GM06990 (cell line): ENCODE measurements around the gene SLC35C1.
A peak's percentile ranks its signal among the peaks of the same experiment; 100 is the strongest.

Experiments used
- DNase-seq: peaks from one replicate; pipeline ENCODE4 v3.0.0-alpha.2; 2011; ENCODE audit not compliant: insufficient read length; ENCODE audit errors: extremely low read depth
- H3K27me3 ChIP-seq: replicated peaks from 2 replicates; pipeline ENCODE4 v1.6.0; 2011; ENCODE audit warnings: low read length; ENCODE audit not compliant: control insufficient read depth, insufficient read depth
- H3K36me3 ChIP-seq: 2 replicates; pipeline ENCODE4 v1.5.1; 2011; ENCODE audit warnings: low read length; ENCODE audit not compliant: control insufficient read depth, insufficient read depth
- H3K4me3 ChIP-seq: replicated peaks from 2 replicates; pipeline ENCODE4 v1.5.1; 2011; ENCODE audit warnings: low read depth, mild to moderate bottlenecking, control low read depth, low read length
- TF ChIP-seq, protein P1 (sequence below): IDR thresholded peaks from 2 replicates; pipeline ENCODE4 v1.5.1; 2011; ENCODE audit warnings: low read length, control low read depth, mild to moderate bottlenecking, inconsistent platforms; ENCODE audit not compliant: insufficient read depth, poor library complexity, severe bottlenecking

SLC35C1 gene

DNA sequence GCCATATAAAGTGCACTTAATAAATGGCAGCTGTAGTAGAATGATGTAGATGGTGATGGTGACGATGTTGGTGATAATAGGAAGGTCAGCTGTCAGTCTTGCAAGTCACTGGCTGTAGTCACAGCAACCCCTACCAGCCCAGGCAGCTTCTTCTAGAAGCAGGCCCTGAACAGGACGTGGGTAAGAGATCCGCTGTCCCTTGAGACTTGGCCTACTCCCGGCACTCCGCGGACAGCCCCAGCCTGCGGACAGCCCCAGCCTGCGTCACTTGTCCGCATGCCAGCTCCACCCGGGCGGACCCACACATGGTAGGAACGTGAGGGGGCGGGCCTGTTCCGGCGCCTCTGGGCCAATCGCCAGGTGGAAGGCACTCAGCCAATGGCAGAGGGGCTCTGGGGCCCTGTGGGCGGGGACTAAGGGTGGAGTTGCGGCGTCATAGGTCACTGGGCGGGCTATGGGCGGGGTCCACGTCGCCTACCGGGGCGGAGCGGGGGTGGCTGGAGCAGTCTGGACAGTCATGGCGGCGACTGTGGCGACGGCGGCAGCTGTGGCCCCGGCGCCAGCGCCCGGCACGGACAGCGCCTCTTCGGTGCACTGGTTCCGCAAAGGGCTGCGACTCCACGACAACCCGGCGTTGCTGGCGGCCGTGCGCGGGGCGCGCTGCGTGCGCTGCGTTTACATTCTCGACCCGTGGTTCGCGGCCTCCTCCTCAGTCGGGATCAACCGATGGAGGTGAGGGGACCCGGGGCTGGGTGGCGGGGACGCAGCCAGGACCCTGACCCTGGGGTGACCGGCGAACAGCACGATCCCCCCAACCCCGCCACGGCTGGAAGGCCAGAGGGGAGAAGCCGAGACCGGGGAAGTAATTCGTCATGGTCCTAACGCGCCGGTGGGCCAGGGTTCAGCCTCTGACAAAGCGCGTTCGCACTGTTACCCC is 42.3 kb downstream of the SLC35C1 start, which contains the start of gene CRY2:
CRY2 (plus strand) TSS at position 502 of the 937 bp plus-strand sequence; CDS start at position 518, 16 bp downstream.
- Histone ChIP-seq H3K27me3 (no peaks in the 10 kb centered on the region), H3K36me3 (no peaks in the 10 kb centered on the region), H3K4me3 (peak within 1 kb of the TSS; percentile 95)
- DNase-seq, result peak; percentile 96
- TF ChIP-seq, protein P1, sequence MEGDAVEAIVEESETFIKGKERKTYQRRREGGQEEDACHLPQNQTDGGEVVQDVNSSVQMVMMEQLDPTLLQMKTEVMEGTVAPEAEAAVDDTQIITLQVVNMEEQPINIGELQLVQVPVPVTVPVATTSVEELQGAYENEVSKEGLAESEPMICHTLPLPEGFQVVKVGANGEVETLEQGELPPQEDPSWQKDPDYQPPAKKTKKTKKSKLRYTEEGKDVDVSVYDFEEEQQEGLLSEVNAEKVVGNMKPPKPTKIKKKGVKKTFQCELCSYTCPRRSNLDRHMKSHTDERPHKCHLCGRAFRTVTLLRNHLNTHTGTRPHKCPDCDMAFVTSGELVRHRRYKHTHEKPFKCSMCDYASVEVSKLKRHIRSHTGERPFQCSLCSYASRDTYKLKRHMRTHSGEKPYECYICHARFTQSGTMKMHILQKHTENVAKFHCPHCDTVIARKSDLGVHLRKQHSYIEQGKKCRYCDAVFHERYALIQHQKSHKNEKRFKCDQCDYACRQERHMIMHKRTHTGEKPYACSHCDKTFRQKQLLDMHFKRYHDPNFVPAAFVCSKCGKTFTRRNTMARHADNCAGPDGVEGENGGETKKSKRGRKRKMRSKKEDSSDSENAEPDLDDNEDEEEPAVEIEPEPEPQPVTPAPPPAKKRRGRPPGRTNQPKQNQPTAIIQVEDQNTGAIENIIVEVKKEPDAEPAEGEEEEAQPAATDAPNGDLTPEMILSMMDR, result no peak

- TF ChIP-seq, protein P1, result no peak
- Histone ChIP-seq H3K4me3 (peak overlapping the region; percentile 95), H3K27me3 (no peaks in the 10 kb centered on the region), H3K36me3 (no peaks in the 10 kb centered on the region)
- DNase-seq, result peak; percentile 56
These were observed 43.0 kb downstream of the SLC35C1 start for GRCh38 chr11:45847911-45848316.

DNA sequence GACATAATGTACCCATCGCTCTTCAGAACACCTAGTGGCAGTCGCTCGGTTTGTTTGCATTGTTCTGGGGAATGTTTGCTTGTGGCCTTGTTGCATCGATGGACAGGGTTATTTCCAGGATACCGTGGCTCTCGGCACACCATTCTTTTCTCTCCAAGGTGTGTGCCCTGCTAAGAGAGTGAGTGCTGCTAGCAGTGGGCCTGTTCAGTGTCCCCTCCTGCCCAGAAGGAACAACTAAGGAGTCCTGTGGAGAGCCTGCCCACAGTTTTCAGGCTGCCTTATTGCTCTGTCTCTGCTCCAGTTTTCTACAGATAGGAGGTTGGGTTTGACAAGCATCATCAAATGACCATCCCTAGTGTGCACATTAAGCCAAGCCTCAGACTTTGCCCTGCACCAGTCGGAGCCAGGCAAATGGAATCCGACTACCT is 43.7 kb downstream of the SLC35C1 start:
- Histone ChIP-seq H3K27me3 (no peaks in the 10 kb centered on the region), H3K36me3 (no peaks in the 10 kb centered on the region), H3K4me3 (peak overlapping the region; percentile 95; the same call in 1 of the 2 replicates)
- TF ChIP-seq, protein P1, result no peak
- no peak for DNase-seq

GRCh38 chr11:45850446-45850845 is 45.5 kb downstream of the SLC35C1 start:
- Histone ChIP-seq H3K4me3 (no peak overlapping the region), H3K36me3 (no peaks in the 10 kb centered on the region), H3K27me3 (no peaks in the 10 kb centered on the region)
- DNase-seq, result no peak
- TF ChIP-seq, protein P1, result no peak

- Histone ChIP-seq H3K4me3 (no peak overlapping the region), H3K27me3 (no peaks in the 10 kb centered on the region), H3K36me3 (0 out of 2 replicates have a peak, but pooled peaks cover 2% of the 10 kb centered on the region)
- no peak for DNase-seq
- TF ChIP-seq, protein P1, result no peak
These were observed 46.3 kb downstream of the SLC35C1 start for GRCh38 chr11:45851228-45851627.
